OCI-LY3 (cell line): Measurements from ENCODE around the gene USH2A.

Experiments used
- H2AFZ ChIP-seq: fragments of 200-600, 300-600 bp; shearing (Covaris generic); 2 replicates; pipeline ENCODE4 v1.6.0; 2014; ENCODE audit warnings: antibody characterized with exemption, low read depth, low read length
- H3K27ac ChIP-seq: fragments of 200-600, 300-600 bp; sonication (generic); 2 replicates; pipeline ENCODE4 v1.5.1; 2014; ENCODE audit warnings: mild to moderate bottlenecking, low read length, moderate library complexity, mixed read lengths
- H3K27me3 ChIP-seq: fragments of 200-600, 300-600 bp; sonication (generic); 2 replicates; pipeline ENCODE4 v1.6.1; 2014; ENCODE audit warnings: low read depth, low read length, mixed read lengths
- H3K36me3 ChIP-seq: fragments of 200-600, 300-600 bp; sonication (generic); replicated peaks from 2 replicates; pipeline ENCODE3; 2014; ENCODE audit warnings: low read depth, low read length, mixed read lengths
- H3K4me1 ChIP-seq: fragments of 300-600, 200-600 bp; sonication (generic); 2 replicates; pipeline ENCODE4 v1.6.1; 2014; ENCODE audit warnings: low read length, mixed read lengths
- H3K4me2 ChIP-seq: fragments of 200-600, 300-600 bp; sonication (generic); 2 replicates; pipeline ENCODE4 v1.6.1; 2014; ENCODE audit warnings: low read length, mixed read lengths
- H3K4me3 ChIP-seq: fragments of 300-600, 200-600 bp; sonication (generic); 2 replicates; pipeline ENCODE4 v1.5.1; 2014; ENCODE audit warnings: antibody characterized with exemption, mild to moderate bottlenecking, low read length, moderate library complexity
- H3K79me2 ChIP-seq: fragments of 300-600, 200-600 bp; shearing (Covaris generic); 2 replicates; pipeline ENCODE4 v1.6.1; 2014; ENCODE audit warnings: mild to moderate bottlenecking, low read length, mixed read lengths
- H3K9ac ChIP-seq: fragments of 300-600, 200-600 bp; shearing (Covaris generic); 2 replicates; pipeline ENCODE4 v1.6.0; 2014; ENCODE audit warnings: mild to moderate bottlenecking, low read length, moderate library complexity
- H3K9me3 ChIP-seq: fragments of 200-600, 300-600 bp; shearing (Covaris generic); 2 replicates; pipeline ENCODE4 v1.6.1; 2014; ENCODE audit warnings: low read length, mixed read lengths; ENCODE audit not compliant: insufficient read depth
- H4K20me1 ChIP-seq: fragments of 200-600, 300-600 bp; sonication (generic); 2 replicates; pipeline ENCODE4 v1.6.1; 2016; ENCODE audit warnings: low read length, mixed read lengths; ENCODE audit not compliant: insufficient read depth
- EZH2phosphoT487 ChIP-seq: fragments of 200-600 bp; shearing (Covaris generic); IDR thresholded peaks from 2 replicates; pipeline ENCODE4 v1.6.1; 2018; ENCODE audit warnings: antibody characterized with exemption, mixed run types, low read depth
- TF ChIP-seq, protein P1 (sequence below): fragments of 200-600, 300-600 bp; sonication (generic); IDR thresholded peaks from 2 replicates; pipeline ENCODE4 v1.5.1; 2014; ENCODE audit warnings: antibody characterized with exemption, low read length, low read depth

The USH2A gene

DNA sequence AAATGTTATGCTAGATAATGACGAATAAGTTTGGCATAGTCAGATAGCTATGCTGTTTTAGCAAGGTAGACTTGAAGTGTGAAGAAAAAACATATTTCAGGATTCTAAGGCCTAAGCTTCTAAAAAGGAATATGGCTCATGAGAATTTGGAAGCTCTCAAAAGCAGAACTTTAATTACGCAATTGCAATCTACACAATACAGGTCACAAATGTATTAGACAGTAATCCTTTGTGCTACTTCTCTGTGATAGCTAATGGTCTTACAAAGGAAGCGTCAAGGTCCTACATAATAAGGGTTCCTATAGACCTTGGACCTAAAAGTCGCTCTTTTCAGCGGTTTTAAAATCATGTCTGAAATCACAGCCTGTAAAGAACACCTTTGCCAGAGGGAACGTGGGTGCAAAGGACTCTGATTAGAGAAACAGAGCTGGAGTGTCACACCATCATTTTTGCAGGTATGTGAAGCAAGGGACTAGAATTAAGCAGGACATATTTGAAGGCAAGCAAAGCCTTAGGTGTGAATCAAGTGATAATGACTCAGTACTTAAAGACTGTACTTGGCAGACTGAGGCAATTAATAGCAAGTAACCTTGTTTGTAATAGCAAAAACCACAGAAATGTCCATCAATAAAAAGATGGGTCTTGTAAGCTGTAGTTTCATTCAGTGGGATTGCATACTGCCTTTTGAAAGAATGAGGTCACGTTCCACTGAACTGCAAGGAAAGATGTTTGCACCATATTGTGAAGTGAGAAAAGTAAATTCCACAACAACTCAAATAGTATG is 436.0 kb downstream of the USH2A start:
- Histone ChIP-seq H3K4me3 (no peak overlapping the region), H3K9ac (no peak overlapping the region), H3K9me3 (no peaks in the 10 kb centered on the region), H3K4me2 (no peak overlapping the region), H2AFZ (no peak overlapping the region), H3K27me3 (peaks cover 12% of the 10 kb centered on the region; the same call in 1 of the 2 replicates), H3K36me3 (no peaks in the 10 kb centered on the region), H3K4me1 (no peaks in the 10 kb centered on the region), H3K79me2 (no peaks in the 10 kb centered on the region), H4K20me1 (no peaks in the 10 kb centered on the region), H3K27ac (no peak overlapping the region)
- no peak for TF ChIP-seq EZH2phosphoT487

DNA sequence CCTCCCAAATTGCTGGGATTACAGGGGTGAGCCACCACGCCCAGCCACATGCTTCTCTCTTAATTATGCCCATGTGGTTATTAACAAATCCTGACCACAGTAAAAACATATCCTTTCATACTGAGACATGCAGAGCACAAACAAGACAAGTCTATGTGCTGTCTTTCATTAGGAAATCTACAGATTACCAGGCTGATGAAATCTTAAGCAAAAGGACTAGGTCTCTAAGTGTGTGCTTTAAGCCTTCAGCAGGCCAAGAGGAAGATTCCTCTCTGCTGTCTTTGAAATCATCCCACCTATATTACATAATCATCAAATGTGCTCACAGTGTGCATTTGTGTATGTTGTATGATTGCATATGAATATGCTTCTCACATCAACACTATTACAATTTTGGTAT is 436.8 kb downstream of the USH2A start:
- H2AFZ ChIP-seq = no peak overlapping the region
- no peaks in the 10 kb centered on the region for H3K79me2 ChIP-seq
- no peak overlapping the region for H3K4me2 ChIP-seq
- no peaks in the 10 kb centered on the region for H4K20me1 ChIP-seq
- no peak overlapping the region for H3K27ac ChIP-seq
- no peak for TF ChIP-seq EZH2phosphoT487
- TF ChIP-seq, protein P1, sequence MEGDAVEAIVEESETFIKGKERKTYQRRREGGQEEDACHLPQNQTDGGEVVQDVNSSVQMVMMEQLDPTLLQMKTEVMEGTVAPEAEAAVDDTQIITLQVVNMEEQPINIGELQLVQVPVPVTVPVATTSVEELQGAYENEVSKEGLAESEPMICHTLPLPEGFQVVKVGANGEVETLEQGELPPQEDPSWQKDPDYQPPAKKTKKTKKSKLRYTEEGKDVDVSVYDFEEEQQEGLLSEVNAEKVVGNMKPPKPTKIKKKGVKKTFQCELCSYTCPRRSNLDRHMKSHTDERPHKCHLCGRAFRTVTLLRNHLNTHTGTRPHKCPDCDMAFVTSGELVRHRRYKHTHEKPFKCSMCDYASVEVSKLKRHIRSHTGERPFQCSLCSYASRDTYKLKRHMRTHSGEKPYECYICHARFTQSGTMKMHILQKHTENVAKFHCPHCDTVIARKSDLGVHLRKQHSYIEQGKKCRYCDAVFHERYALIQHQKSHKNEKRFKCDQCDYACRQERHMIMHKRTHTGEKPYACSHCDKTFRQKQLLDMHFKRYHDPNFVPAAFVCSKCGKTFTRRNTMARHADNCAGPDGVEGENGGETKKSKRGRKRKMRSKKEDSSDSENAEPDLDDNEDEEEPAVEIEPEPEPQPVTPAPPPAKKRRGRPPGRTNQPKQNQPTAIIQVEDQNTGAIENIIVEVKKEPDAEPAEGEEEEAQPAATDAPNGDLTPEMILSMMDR = no peak
- no peaks in the 10 kb centered on the region for H3K9me3 ChIP-seq
- peaks cover 12% of the 10 kb centered on the region; the same call in 1 of the 2 replicates for H3K27me3 ChIP-seq
- H3K4me3 ChIP-seq = no peak overlapping the region
- no peaks in the 10 kb centered on the region for H3K36me3 ChIP-seq
- H3K9ac ChIP-seq = no peak overlapping the region
- no peaks in the 10 kb centered on the region for H3K4me1 ChIP-seq

DNA sequence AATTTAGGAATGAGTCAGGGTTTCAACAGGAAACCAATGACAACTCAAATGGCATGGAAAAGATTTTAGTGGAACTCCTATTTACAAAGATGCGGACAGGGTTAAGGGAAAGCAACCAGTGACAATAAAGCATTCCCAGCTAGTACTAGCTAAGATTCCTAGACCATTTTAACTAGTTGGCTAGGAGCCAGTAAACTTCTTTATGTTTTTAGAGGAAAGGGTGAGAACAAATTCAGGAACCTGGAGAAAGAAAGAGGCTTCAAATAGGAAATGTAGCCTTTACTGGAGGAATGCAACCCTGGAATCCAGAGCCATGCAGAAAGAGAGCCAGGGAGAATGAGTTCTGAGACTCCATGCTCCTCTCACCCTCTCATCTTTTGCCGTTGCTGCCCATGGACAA is 439.6 kb downstream of the USH2A start:
- Histone ChIP-seq H3K36me3 (no peaks in the 10 kb centered on the region), H3K27ac (no peak overlapping the region), H3K9me3 (no peaks in the 10 kb centered on the region), H3K79me2 (no peaks in the 10 kb centered on the region), H3K4me2 (no peak overlapping the region), H3K4me3 (no peak overlapping the region), H4K20me1 (no peaks in the 10 kb centered on the region), H3K27me3 (peaks cover 5% of the 10 kb centered on the region; the same call in 1 of the 2 replicates), H3K4me1 (no peaks in the 10 kb centered on the region), H2AFZ (no peak overlapping the region), H3K9ac (no peak overlapping the region)
- TF ChIP-seq, protein P1 = no peak
- no peak for TF ChIP-seq EZH2phosphoT487

DNA sequence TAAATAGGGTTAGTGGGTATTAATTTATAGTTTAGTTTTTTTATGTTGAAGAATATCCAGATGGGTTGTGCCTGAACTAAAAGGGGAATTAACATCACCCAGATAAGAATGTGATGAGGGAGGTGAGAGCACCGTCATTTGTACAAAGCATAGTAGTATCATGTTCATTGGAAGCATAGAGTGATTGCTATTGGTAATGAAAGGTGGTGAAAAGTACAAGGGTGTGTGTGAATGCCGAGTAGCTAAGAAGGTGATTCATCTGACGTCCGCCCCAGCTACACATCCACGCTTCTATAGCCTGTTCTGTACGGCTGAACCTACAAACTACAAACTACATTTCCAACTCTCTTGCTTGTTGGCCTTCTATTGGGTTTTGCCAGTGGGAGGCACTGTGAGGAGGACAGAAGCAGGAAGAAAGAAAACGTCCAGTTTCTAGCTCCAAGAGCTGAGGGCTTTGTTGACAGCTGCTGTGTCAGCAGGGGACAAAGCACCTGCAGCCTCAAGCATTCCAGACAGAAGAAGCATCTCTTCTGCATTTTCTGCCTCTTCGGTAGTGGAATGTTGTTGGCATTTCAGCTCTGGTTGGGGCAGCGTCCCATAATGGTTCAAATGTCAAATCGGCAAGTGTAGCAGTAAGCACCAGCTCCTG is 451.3 kb downstream of the USH2A start:
- H3K4me1 ChIP-seq = no peaks in the 10 kb centered on the region
- TF ChIP-seq, protein P1 = no peak
- TF ChIP-seq EZH2phosphoT487 = no peak
- H3K9me3 ChIP-seq = no peaks in the 10 kb centered on the region
- no peak overlapping the region for H3K4me2 ChIP-seq
- no peak overlapping the region for H3K27ac ChIP-seq
- H3K36me3 ChIP-seq = no peaks in the 10 kb centered on the region
- no peaks in the 10 kb centered on the region for H4K20me1 ChIP-seq
- H2AFZ ChIP-seq = no peak overlapping the region
- no peak overlapping the region for H3K9ac ChIP-seq
- H3K4me3 ChIP-seq = no peak overlapping the region
- no peaks in the 10 kb centered on the region for H3K27me3 ChIP-seq
- H3K79me2 ChIP-seq = no peaks in the 10 kb centered on the region
